Naive thymus-derived CD8-positive, alpha-beta T cell (primary cell): Measurements from ENCODE around the gene PABPN1L. TPM values are rescaled to one million over a fixed set of nuclear protein-coding genes. Genes with fewer than 3 reads are reported as not detected.

Experiments used
- ATAC-seq, 2 donors: fragments of 150-1000 bp; cut with Tn5 transposase in 1 of 2; sonication (Bioruptor Pico), chemical (Tn5 transposase) in 1 of 2; 1 replicate in 1 of 2; 2 replicates in 1 of 2; pipeline ENCODE4 v1.10.0; 2021; ENCODE audit warnings: mild to moderate bottlenecking in 2 of 2, moderate library complexity in 2 of 2
- POLR2A ChIA-PET: fragments of 350-600 bp; sonication (Branson Sonifier 250); formaldehyde crosslinking; loops from one replicate; lab custom pipeline; 2021; ENCODE audit warnings: antibody characterized with exemption; lab: Charles Lee
- DNase-seq, 10 donors: peaks; one replicate each; pipeline versions ENCODE4 v3.0.0 to v3.0.0-alpha.2; 2020 to 2022
- H3K27ac Mint-ChIP-seq, 10 donors: one replicate each; pipeline ENCODE4 v1.8.0; 2020 to 2022; ENCODE audit warnings: mild to moderate bottlenecking in 10 of 10, mixed read lengths in 10 of 10, moderate library complexity in 4 of 10, inconsistent platforms in 1 of 10
- H3K27me3 Mint-ChIP-seq, 5 donors: one replicate each; pipeline ENCODE4 v1.8.0; 2021 to 2022; ENCODE audit warnings: mixed read lengths in 5 of 5
- H3K36me3 Mint-ChIP-seq, 3 donors: one replicate each; pipeline ENCODE4 v1.8.0; 2020 to 2022; ENCODE audit warnings: mixed read lengths in 3 of 3, mild to moderate bottlenecking in 2 of 3, inconsistent platforms in 1 of 3
- H3K4me1 Mint-ChIP-seq, 4 donors: one replicate each; pipeline ENCODE4 v1.8.0; 2021 to 2022; ENCODE audit warnings: mixed read lengths in 4 of 4
- H3K4me3 Mint-ChIP-seq, 10 donors: one replicate each; pipeline ENCODE4 v1.8.0; 2020 to 2022; ENCODE audit warnings: mild to moderate bottlenecking in 10 of 10, mixed read lengths in 10 of 10, moderate library complexity in 6 of 10, inconsistent platforms in 1 of 10
- H3K9me3 Mint-ChIP-seq, 9 donors: one replicate each; pipeline ENCODE4 v1.8.0; 2020 to 2022; ENCODE audit warnings: mixed read lengths in 9 of 9, mild to moderate bottlenecking in 3 of 9, inconsistent platforms in 1 of 9, moderate library complexity in 1 of 9
- polyA plus RNA-seq, 3 donors: library from polyadenylated mRNA; unstranded; fragments of 300-500 nt; fragmentation: Illumina TruSeq; gene quantifications; one replicate each; pipeline ENCODE4 v1.2.3, GENCODE V29; 2021
- total RNA-seq, 8 experiments: library from RNA in 2 of 8; stranded (reverse) in 2 of 8; gene quantifications; one replicate each; pipeline ENCODE4 v1.2.3 and lab custom pipeline; 2021 to 2026

Gene PABPN1L
- total and polyA plus RNA-seq, 5 experiments from 2014 or later: not detected

DNA sequence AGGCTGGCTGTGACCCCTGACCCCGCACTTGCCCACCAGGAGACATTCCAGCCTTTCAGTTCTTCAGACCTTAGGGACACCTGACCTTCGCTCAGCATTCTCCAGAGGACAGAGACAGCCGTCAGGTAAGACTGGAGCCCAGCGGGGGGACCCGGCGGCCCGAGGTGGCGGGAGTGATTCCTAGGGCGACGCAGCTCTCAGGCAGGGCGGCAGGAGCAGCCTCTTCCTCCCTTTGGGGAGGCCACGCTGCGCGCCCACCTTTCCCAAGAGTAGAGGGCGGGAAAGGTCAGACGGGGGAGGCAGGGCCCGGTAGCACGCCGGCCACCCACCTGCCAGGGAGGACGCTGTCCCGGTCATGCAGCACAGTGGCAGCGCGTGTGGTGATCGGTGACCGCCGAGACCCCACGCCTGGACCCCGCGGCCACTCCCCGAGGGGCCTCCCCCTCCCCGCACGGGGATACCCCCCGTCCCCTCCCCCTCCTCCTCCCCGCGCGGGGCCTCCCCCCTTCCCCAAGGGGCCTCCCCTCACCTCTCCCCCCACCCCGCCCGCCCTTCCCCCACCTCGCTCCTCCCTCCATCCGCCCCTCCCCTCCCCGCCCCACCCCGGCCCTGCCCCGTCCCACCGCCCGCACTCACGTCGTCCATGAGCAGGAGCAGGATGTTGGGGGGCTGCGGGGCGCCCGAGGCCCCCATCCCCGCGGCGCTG is 10.2 kb downstream of the PABPN1L start:
- peaks cover 24 to 49% (median 33%) of the 10 kb centered on the region in 4 donors for H3K4me1 Mint-ChIP-seq
- ATAC-seq (peak; percentile 62 to 64), DNase-seq (peak in 8 of 10 donors; percentile 9 to 45 (median 32))
- POLR2A ChIA-PET: interaction anchor here (0.6 to 3.2 kb wide), 19 partner anchors 9 to 361 kb away, joined by 3 to 59 read pairs (median 7); partner anchors contain the start of genes APRT, CDH15, CDT1 and PIEZO1
- H3K27me3 Mint-ChIP-seq: no peaks in the 10 kb centered on the region
- H3K4me3 Mint-ChIP-seq: peak overlapping the region; percentile 55 to 96 (median 75)
- peak overlapping the region; percentile 31 to 98 (median 79) for H3K27ac Mint-ChIP-seq
- H3K36me3 Mint-ChIP-seq: peaks cover 0 to 31% (median 0%) of the 10 kb centered on the region in 3 donors
- no peaks in the 10 kb centered on the region for H3K9me3 Mint-ChIP-seq

DNA sequence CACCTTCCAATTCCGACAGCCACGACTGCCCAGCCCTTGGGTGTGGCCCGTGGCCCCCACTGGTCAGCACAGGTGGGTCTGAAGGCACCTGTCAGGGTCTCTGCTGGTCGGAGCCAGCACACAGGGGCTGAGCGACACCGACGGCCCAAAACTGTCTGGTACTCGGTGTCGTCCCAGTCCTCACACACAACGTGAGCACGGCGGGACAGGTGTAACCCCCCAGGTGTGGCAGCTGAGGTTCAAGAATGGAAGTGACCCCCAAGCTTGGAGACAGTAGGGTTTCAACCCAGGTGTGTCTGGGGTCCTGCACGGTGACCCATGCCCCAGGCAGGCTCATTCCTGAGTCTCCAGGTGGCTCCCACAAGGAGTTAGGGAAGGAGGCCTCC is 10.7 kb downstream of the PABPN1L start:
- Mint-ChIP-seq H3K9me3 (no peaks in the 10 kb centered on the region), H3K27me3 (no peaks in the 10 kb centered on the region), H3K36me3 (peaks cover 0 to 25% (median 0%) of the 10 kb centered on the region in 3 donors), H3K4me3 (peak overlapping the region; percentile 55 to 96 (median 78)), H3K27ac (peak overlapping the region; percentile 47 to 85 (median 79)), H3K4me1 (peaks cover 22 to 48% (median 33%) of the 10 kb centered on the region in 4 donors)
- peak in 1 of 10 donors; percentile 2 for DNase-seq
- POLR2A ChIA-PET: interaction anchor here (0.7 to 3.2 kb wide), 3 partner anchors 43 to 315 kb away, joined by 4 to 59 read pairs (median 5); partner anchors contain the start of genes APRT and CDH15
- ATAC-seq: no peak

DNA sequence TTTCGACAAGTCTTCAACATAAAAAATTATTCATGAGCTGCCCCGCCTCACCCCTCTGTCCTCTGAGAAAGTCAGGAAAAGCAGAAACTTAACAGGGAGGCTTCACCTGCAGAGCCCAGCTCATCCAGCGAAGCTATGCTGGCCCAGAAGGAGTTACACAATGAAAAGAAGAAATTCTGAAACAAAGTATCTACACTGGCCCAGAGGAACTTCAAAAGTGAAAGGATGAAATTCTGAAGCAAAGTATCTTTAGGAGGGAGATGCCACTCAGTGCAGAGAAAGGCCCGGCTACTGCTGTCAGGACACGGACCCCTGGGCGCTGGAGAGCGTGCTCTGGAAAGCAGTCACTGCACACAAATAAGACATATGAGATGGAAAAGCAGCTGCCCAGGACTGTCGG is 11.3 kb downstream of the PABPN1L start:
- peak in 1 of 10 donors; percentile 7 for DNase-seq
- POLR2A ChIA-PET: interaction anchor here (0.7 kb wide), 1 partner anchor 43 kb away, joined by 4 read pairs; the partner anchor contains the start of gene APRT

GRCh38 chr16:88854306-88855111 is 12.0 kb downstream of the PABPN1L start:
- peaks cover 22 to 48% (median 33%) of the 10 kb centered on the region in 4 donors for H3K4me1 Mint-ChIP-seq
- peak in 1 of 2 donors; percentile 24 for ATAC-seq
- H3K4me3 Mint-ChIP-seq: peak overlapping the region; percentile 55 to 96 (median 80)
- POLR2A ChIA-PET: interaction anchor here (0.7 to 1.5 kb wide), 4 partner anchors 41 to 61 kb away, joined by 3 to 4 read pairs (median 4); partner anchors contain the start of gene APRT
- no peaks in the 10 kb centered on the region for H3K27me3 Mint-ChIP-seq
- H3K36me3 Mint-ChIP-seq: peaks cover 0 to 13% (median 0%) of the 10 kb centered on the region in 3 donors
- DNase-seq: peak in 8 of 10 donors; percentile 15 to 43 (median 23)
- H3K27ac Mint-ChIP-seq: peak overlapping the region in 9 of 10 donors; percentile 56 to 91 (median 84)
- H3K9me3 Mint-ChIP-seq: no peaks in the 10 kb centered on the region

More for the DNA sequence above, 11.3 kb downstream of the PABPN1L start:
- no peaks in the 10 kb centered on the region for H3K27me3 Mint-ChIP-seq
- H3K4me3 Mint-ChIP-seq: peak overlapping the region; percentile 55 to 96 (median 80)
- H3K36me3 Mint-ChIP-seq: peaks cover 0 to 20% (median 0%) of the 10 kb centered on the region in 3 donors
- peak overlapping the region; percentile 24 to 91 (median 84) for H3K27ac Mint-ChIP-seq
- H3K9me3 Mint-ChIP-seq: no peaks in the 10 kb centered on the region
- peaks cover 22 to 48% (median 33%) of the 10 kb centered on the region in 4 donors for H3K4me1 Mint-ChIP-seq
- ATAC-seq: no peak

GRCh38 chr16:88853325-88853941 is 13.0 kb downstream of the PABPN1L start:
- peaks cover 19 to 37% (median 28%) of the 10 kb centered on the region in 4 donors for H3K4me1 Mint-ChIP-seq
- peaks cover 0 to 3% (median 0%) of the 10 kb centered on the region in 3 donors for H3K36me3 Mint-ChIP-seq
- H3K27me3 Mint-ChIP-seq: no peaks in the 10 kb centered on the region
- DNase-seq: no peak
- POLR2A ChIA-PET: interaction anchor here (0.6 to 1.8 kb wide), 5 partner anchors 40 to 314 kb away, joined by 3 to 4 read pairs (median 3); partner anchors contain the start of gene APRT
- ATAC-seq: no peak
- no peak overlapping the region for H3K4me3 Mint-ChIP-seq
- H3K9me3 Mint-ChIP-seq: no peaks in the 10 kb centered on the region
- peak overlapping the region in 5 of 10 donors; percentile 48 to 84 (median 56) for H3K27ac Mint-ChIP-seq

DNA sequence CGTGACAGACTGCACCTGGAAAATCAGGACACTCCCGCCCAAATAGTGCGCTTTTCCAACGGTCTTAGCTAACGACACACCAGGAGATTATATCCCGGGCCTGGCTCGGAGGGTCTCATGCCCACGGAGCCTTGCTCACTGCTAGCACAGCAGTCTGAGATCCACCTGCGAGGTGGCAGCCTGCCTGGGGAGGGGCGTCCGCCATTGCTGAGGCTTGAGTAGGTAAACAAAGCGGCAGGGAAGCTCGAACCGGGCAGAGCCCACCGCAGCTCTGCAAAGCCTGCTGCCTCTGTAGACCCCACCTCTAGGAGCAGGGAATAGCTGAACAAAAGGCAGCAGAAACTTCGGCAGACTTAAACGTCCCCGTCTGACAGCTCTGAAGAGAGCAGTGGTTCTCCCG is 14.8 kb downstream of the PABPN1L start:
- ATAC-seq: no peak
- Mint-ChIP-seq H3K4me1 (peaks cover 10 to 27% (median 18%) of the 10 kb centered on the region in 4 donors), H3K4me3 (no peak overlapping the region), H3K9me3 (no peaks in the 10 kb centered on the region), H3K27me3 (no peaks in the 10 kb centered on the region), H3K27ac (peak overlapping the region in 1 of 10 donors; percentile 12), H3K36me3 (no peaks in the 10 kb centered on the region)
- DNase-seq: no peak
- POLR2A ChIA-PET: no interaction called here

- no peaks in the 10 kb centered on the region for H3K9me3 Mint-ChIP-seq
- H3K27me3 Mint-ChIP-seq: no peaks in the 10 kb centered on the region
- POLR2A ChIA-PET: no interaction called here
- no peak for DNase-seq
- peak overlapping the region in 1 of 10 donors; percentile 84 for H3K27ac Mint-ChIP-seq
- H3K4me1 Mint-ChIP-seq: peaks cover 9 to 23% (median 14%) of the 10 kb centered on the region in 4 donors
- ATAC-seq: no peak
- H3K4me3 Mint-ChIP-seq: no peak overlapping the region
- H3K36me3 Mint-ChIP-seq: no peaks in the 10 kb centered on the region
Measured at GRCh38 chr16:88850531-88851199, 15.8 kb downstream of the PABPN1L start.

- POLR2A ChIA-PET: no interaction called here
- Mint-ChIP-seq H3K9me3 (no peaks in the 10 kb centered on the region), H3K27me3 (no peaks in the 10 kb centered on the region), H3K4me3 (no peak overlapping the region), H3K4me1 (peaks cover 0 to 10% (median 4%) of the 10 kb centered on the region in 4 donors), H3K36me3 (peaks cover 0 to 3% (median 0%) of the 10 kb centered on the region in 3 donors), H3K27ac (no peak overlapping the region)
- ATAC-seq (no peak), DNase-seq (no peak)
Measured at GRCh38 chr16:88848557-88848956, 17.9 kb downstream of the PABPN1L start.

GRCh38 chr16:88847654-88848053 is 18.8 kb downstream of the PABPN1L start:
- Mint-ChIP-seq H3K36me3 (peaks cover 0 to 3% (median 0%) of the 10 kb centered on the region in 3 donors), H3K4me3 (peak overlapping the region in 1 of 10 donors; percentile 24), H3K27me3 (no peaks in the 10 kb centered on the region), H3K9me3 (no peaks in the 10 kb centered on the region), H3K27ac (no peak overlapping the region), H3K4me1 (peaks cover 0 to 10% (median 4%) of the 10 kb centered on the region in 4 donors)
- ATAC-seq: no peak
- no peak for DNase-seq
- POLR2A ChIA-PET: interaction anchor here (1.6 kb wide), 1 partner anchor 10 kb away, joined by 6 read pairs; the partner anchor contains the start of genes GALNS and TRAPPC2L

DNA sequence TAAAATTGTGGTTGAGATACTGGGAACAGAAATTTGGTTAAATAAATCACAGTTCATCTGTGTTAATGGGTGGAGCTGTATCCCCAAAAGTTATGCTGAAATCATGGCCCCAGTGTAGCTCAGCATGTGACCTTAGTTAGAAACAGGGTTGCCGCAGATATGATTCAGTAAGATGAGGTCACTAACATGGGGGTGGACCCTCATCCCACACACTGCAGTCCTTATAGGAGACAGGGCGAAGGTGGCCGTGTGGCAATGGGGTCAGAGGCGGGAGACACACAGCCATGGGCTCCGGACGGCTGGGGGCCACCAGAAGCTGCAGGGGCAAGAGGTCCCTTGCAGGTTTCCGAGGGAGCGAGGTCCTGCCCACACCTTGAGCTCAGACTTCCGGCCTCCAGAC is 20.4 kb downstream of the PABPN1L start:
- peaks cover 0 to 3% (median 0%) of the 10 kb centered on the region in 3 donors for H3K36me3 Mint-ChIP-seq
- no peaks in the 10 kb centered on the region for H3K27me3 Mint-ChIP-seq
- H3K27ac Mint-ChIP-seq: no peak overlapping the region
- POLR2A ChIA-PET: interaction anchor here (0.7 to 1.6 kb wide), 2 partner anchors 11 to 27 kb away, joined by 6 to 8 read pairs; partner anchors contain the start of genes GALNS and TRAPPC2L
- no peaks in the 10 kb centered on the region for H3K9me3 Mint-ChIP-seq
- H3K4me3 Mint-ChIP-seq: no peak overlapping the region
- ATAC-seq: no peak
- peaks cover 0 to 4% (median 0%) of the 10 kb centered on the region in 4 donors for H3K4me1 Mint-ChIP-seq
- DNase-seq: no peak

DNA sequence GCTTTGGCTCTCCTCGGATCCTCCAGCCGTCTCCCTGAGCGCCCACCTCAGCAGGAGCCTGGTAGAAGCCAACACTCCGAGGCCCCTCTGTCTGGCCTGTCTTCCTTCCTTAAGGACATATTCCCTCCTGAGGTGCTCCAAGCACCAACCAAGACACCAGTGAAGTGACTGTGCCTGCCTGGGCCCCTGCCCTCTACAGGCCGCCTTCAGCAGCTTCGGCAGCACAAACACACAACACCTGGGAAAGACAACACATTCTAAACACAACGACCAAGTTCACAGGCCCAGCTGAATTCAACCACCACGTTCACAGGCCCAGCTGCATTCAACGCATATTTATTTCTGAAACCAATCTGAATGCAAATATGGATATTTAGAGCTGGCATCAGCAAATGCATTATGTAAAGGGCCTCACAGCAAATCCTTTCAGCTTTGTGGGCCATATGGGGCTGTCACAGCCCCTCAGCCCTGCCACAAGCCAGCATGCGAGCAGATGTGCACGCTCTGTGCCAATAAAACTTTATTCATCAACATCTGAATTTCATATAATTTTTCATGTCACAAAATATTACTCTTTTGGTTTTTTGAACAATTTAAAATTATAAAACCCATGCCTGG is 21.9 kb downstream of the PABPN1L start:
- no peak for DNase-seq
- no peaks in the 10 kb centered on the region for H3K27me3 Mint-ChIP-seq
- H3K27ac Mint-ChIP-seq: no peak overlapping the region
- peaks cover 0 to 8% (median 4%) of the 10 kb centered on the region in 3 donors for H3K36me3 Mint-ChIP-seq
- no peak for ATAC-seq
- no peaks in the 10 kb centered on the region for H3K9me3 Mint-ChIP-seq
- POLR2A ChIA-PET: no interaction called here
- peaks cover 0 to 4% (median 0%) of the 10 kb centered on the region in 4 donors for H3K4me1 Mint-ChIP-seq
- H3K4me3 Mint-ChIP-seq: no peak overlapping the region
